ENCODE data around the gene FCER1G.
A peak's percentile ranks its signal among the peaks of the same experiment; 100 is the strongest.

GRCh38 chr1:161192476-161193465, 22.3 kb upstream of the FCER1G start:
- no peak for TF ChIP-seq EP300 (IDR thresholded peaks at IDR 0.05)
- TF ChIP-seq, protein P1, sequence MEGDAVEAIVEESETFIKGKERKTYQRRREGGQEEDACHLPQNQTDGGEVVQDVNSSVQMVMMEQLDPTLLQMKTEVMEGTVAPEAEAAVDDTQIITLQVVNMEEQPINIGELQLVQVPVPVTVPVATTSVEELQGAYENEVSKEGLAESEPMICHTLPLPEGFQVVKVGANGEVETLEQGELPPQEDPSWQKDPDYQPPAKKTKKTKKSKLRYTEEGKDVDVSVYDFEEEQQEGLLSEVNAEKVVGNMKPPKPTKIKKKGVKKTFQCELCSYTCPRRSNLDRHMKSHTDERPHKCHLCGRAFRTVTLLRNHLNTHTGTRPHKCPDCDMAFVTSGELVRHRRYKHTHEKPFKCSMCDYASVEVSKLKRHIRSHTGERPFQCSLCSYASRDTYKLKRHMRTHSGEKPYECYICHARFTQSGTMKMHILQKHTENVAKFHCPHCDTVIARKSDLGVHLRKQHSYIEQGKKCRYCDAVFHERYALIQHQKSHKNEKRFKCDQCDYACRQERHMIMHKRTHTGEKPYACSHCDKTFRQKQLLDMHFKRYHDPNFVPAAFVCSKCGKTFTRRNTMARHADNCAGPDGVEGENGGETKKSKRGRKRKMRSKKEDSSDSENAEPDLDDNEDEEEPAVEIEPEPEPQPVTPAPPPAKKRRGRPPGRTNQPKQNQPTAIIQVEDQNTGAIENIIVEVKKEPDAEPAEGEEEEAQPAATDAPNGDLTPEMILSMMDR (IDR thresholded peaks at IDR 0.05) = peak; percentile 55 to 75 (median 71)
